HG02943 (cell line): ENCODE measurements around the gene EPS8L1.
"Not testable (repeated sequence)": the region's sequence is repeated elsewhere in the genome, so short reads cannot be mapped to it uniquely, and the experiment has no call there.

ENCODE experiments used
- ATAC-seq: cut with Tn5 transposase; IDR thresholded peaks from one replicate; pipeline ENCODE4 v1.9.1; 2021; ENCODE audit warnings: mild to moderate bottlenecking, low read depth, moderate library complexity; ENCODE audit not compliant: unreplicated experiment

The EPS8L1 gene

DNA sequence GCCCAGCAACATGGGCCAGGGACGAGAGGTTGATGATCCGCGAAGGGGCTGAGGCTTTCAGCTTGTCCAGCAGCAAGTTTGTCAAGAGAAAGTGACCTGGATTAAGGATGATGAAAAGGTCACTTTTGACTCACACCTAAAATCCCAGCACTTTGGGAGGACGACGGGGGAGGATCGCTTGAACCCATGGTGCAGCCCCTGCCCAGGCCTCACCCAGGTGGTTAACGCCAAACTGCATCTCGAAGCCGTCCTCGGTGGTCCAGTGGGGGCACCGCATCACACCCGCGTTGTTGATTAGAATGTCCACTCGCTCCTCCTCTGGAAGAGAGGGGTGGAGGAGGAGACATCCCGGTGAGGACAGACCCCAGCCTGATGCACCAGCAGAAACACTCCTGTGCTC, 27.2 kb upstream of the EPS8L1 start:
- ATAC-seq = no peak

DNA sequence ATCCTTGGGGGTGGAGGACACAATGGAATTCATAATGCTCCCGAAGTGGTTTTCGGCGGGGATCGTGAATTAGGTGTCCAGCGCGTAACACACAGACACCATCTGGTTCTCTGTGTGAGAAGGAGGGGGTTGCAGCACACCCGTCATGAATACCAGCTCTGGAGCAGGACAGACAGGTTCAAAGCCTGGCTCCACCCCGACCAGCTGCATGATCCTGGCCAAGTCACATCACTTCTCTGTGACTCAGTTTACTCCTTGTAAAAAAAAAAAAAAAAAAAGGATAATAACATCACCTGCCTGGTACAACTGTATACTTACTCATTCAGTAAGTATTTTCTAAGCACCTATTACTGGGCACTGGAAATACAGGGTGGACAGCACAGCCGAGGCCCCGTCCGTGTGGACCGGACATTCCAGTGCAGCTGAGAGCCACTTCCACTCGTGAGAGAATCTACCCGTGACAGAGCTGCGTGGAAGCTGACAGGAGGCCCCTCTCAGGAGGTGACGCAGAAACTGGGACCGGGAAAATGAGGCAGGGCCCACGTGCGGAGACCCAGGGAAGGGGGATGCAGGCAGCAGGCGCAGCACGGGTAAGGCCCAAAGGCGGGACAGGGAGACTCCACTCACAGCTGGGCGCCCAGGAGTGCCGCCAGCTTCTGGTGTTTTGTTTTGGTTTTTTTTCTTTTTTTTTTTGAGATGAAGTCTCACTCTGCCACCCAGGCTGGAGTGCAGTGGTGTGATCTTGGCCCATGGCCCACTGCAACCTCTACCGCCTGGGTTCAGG, 24.7 kb upstream of the EPS8L1 start:
- ATAC-seq = no peak

DNA sequence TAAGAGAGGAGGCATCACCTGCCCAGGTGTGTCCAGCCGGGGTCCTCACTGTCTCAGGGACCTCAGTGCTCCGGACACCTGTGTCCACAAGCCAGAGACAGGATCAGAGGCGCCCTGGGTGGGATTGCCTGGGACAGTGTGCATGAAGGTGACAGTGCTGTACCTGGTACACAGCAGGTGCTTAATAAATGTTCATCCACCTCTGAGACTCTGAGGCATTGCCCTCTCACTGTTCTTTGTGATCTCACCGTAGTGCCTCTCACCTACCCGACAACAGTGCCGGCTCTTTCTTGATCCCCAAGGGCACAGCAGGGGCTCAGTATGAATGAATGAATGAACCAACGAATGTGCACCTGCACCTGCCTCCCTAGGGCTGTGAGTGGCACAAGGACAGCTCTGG, 21.9 kb upstream of the EPS8L1 start:
- ATAC-seq = no peak

DNA sequence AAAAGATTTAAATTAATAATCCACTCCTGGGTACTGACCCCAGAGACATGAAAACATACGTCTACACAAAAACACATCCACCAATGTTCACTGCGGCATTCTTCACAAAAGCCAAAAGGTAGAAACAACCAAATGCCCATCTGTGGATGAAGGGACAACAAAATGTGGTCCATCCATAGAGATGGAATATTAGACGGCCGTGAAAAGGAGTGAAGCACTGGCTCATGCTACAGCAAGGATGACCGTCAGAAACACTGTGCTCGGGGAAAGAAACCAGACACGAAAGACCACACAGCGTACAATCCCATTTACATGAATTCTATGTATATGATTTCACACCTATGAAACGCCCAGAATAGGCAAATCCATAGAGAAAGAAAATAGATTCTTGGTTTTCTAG, 18.8 kb upstream of the EPS8L1 start:
- ATAC-seq = no peak

DNA sequence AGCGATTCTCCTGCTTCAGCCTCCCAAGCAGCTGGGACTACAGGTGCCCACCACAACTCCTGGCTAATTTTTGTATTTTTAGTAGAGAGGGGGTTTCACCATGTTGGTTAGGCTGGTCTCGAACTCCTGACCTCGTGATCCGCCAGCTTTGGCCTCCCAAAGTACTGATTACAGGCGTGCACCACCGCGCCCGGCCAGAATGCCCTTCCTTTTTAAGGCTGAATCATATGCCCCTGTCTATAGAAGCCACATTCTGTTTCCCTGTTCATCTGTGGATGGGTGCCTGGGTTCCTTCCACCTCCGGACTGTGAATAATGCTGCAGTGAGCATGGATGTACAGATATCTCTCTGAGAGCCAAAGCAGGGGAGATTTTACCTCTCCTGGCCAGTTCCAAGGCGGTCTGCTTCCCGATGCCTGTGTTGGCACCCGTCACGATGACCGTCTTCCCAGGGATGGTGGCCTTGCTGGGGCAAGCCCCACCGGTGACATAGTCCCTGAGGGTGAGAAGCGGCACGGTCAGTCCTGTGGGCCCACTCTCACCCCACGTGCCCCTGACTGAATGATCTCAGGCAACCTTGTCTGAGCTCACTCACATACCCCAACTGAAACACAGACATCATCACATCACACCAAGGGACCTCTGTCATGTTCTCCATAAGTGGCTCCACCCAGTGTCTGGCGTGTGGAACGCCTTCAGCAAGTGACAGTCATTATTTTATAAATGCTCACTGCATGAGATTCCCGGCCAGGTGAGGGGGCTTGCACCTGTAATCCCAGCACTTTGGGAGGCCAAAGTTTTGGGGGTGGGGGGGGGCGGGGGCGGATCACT, 16.7 kb upstream of the EPS8L1 start:
- no peak for ATAC-seq

DNA sequence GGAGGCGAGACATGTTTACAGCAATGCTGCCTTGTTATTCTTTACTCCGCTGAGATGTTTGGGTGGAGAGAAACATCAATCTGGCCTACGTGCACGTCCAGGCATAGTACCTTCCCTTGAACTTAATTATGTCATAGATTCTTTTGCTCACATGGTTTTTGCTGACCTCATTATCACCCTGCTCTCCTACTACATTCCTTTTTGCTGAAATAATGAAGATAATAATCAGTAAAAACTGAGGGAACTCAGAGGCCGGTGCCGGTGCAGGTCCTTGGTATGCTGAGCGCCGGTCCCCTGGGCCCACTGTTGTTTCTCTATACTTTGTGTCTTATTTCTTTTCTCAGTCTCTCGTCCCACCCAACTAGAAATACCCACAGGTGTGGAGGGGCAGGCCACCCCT, 15.4 kb upstream of the EPS8L1 start:
- not testable (repeated sequence) for ATAC-seq

DNA sequence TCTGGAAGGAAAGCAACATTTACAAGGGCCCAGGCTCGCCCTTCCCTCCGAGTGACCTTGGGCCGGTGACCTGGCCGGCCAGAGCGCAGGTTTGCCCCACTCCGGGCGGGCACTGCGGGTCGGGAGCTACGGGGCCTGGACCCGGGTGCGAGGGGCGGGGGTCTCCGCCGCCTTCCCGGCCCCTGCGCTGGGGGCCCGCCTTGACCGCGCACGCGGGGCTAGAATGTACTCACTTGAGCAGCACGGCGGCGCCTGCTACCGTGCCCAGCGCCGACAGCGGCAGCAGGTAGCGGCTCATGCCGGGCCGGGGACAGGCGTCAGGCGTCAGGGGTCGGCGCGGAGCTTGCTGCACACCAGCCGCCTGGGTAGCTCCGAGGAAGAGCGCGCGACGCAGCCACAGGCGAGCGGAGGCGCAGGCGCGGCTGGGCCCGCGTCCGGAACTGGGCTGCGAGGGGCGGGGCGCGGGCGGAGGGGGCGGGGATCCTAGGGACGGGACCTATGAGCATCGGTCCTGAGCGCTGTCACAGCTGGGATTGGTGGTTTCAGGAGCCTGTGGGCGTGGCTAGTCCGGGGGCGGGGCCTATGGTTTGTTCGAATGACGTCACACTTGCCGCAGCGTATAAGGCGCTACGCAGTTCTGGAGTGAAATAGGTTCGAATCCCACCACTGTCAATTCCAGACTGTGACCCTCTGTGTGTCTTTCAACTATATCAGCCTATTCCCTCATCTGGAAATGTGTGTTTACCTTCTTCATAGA, 12.8 kb upstream of the EPS8L1 start, which contains the start of gene RDH13:
Gene RDH13 (minus strand): TSS at position 414 of the 757 bp plus-strand sequence. CDS start 116 bp downstream, at position 298.
- peak; percentile 81 for ATAC-seq

DNA sequence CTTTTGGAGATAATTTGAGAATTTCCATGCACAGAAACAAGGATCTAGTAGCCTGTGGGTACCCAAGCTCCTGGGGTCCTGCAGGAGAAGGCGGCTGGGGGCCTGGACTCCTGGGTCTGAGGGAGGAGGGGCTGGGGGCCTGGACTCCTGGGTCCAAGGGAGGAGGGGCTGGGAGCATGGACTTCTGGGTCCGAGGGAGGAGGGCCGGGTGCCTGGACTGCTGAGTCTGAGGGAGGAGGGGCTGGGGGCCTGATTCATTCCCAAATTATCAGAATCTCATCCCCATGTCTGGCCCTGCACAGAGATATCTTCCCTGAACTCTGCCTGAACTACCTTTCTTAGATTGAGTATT, 12.2 kb upstream of the EPS8L1 start:
- no peak for ATAC-seq

DNA sequence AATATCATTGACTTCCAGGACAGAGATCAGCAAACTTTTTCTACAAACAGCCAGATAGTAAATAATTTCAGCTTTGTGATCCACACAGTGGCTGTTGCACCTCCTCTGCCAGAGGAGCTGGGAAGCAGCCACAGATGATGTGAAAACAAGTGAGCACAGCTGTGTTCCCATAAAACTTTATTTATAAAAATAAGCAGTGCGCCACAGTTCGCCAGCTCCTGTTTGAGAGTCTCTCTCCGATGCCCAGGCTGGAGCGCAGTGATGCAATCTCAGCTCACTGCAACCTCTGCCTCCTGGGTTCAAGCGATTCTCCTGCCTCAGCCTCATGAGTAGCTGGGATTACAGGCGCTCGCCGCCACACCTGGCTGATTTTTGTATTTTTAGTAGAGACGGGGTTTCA, 10.2 kb upstream of the EPS8L1 start:
- ATAC-seq = not testable (repeated sequence)

DNA sequence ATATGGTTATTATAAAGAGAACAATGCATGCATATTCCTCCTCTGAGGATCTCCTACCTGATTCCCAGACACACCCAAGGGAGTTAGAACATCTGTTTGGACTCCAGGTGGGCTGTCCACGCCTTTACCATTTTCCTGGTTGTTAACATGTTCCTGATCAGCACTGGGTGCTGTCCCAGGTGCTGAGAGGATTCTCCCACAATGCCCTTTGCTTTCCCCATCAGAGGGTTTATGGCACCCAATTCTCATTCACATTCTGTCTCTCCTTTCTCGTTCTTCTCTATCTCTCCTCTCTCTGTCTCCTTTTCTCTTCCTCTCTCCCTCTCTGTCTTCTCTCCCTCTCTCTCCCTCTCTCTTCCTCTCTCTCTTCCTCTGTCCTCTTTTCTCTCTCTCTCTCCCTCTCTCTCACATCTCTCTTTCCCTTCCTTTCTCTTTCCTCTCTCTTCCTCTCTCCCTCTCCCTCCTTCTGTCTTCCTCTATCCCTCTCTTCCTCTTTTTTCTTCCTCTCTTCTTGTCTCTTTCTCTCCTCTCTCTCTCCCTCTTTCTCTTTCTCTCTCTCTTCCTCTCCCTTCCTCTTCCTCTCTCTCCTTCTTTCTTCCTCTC, 9.5 kb upstream of the EPS8L1 start:
- ATAC-seq = no peak

DNA sequence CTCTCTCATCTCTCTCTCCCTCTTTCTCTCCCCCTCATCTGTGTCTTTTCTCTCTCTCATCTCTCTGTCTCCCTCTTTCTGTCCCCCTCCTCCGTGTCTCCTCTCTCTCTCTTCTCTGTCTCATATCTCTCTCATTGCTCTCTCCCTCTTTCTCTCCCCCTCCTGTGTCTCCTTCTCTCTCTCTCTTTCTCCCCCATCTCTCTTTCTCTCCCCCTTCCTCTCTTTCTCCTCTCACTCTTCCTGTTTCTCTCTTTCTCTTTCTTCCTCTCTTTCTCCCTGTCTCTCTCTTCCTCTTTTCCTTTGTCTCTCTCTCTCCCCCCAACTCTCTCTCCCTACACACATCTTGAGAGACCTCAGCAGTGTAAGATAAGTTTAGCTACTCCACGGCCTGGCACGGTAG, 7.8 kb upstream of the EPS8L1 start:
- ATAC-seq = no peak

DNA sequence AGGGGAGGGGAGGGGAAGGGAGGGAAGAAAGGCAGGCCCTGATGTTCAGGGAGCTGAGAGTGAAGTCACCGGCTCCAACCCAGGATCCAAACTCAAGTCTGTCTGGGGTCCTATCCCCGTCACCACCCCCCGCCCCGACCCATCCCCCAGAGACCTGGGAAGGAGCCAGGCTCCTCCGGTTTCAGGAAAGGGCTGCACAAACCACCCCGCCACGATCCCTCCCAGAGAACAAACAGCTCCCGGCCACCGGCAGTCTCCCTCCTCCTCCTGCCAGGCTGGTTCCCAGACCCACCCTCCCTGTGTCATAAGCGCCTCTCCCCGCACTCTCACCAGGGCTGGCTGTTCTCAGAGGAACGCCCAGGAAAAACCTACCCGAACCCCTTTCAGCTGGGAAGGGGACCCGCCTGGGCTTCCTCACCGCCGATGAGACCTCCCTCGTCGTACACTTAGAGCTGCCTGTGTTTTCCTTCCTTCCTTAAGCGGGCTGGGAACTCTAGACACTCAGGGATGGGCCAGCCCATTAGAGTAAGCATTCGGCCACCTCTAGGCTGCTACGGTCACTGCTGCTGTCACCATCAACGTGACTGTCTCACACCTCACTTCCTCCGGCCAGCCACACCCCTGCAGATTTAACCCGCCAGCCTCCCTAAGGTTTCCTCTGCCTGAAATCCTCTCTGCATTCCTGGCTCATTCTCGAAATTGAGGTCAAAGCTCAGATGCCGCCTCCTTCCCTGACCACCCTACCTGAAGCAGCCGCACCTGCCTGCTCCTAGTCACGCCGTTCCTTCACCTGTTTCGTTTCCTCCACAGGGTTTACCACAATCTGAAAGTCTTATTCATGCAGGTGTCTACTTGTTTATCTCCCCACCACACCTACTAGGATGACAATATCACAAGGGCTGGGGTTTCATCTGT, 6.5 kb upstream of the EPS8L1 start:
- ATAC-seq = no peak

DNA sequence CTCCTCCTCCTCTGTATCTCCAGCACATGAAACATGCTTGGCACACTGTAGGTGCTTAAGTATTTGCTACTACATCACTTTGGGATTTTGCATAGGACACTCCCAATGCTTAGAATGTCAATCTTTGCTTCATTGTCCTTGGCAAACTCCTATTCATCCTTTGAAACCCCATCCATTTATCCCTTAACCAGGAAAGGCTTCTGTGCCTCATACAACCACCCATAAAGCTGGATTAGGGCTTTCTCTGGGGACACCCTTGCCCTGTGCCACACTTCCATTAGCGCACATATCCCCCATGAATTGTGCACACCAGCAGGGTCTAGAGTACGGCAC, 5.8 kb upstream of the EPS8L1 start:
- no peak for ATAC-seq

DNA sequence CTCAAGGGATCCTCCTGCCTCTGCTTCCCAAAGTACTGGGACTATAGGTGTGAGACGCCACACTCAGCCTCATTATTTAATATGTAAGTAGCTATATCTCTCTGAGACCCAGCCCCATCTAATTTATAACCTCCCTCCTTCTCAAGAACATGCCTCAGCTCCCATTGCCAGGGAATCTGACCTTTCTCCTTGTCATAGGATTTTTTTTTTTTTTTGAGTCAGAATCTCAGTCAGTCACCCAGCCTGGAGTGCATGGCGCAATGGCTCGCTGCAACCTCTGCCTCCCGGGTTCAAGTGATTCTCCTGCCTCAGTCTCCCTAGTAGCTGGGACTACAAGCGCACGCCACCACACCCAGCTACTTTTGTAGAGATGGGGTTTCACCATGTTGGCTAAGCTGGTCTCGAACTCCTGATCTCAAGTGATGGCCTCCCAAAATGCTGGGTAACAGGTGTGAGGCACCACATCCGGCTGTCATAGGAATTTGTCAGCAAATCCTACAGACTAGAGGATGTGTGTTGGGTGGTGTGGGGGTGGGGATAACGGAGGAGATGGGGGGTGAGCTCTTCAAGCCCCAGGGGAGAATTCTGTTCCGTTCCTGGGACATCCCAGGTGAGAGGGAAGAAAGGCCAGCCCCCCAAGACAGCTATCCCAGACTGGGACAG, 5.1 kb upstream of the EPS8L1 start:
- ATAC-seq = no peak

DNA sequence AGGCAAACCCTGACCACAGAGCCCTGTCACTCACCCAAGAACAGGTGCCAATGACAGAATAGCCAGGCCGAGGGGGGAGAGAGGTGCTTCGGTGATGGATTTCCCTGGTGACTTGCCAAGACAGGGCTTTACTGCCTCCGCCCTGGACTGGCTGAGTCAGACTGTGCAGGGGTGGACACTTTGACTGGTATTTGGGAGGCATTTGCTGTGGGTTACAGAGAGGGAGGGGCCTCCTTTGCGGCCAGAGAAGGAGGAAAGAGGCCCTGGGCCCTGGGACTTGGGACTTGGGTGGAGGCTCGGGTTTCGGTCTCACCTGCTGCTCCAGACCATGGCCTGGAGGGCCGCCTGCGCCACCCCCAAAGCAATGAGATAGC, 4.6 kb upstream of the EPS8L1 start:
- ATAC-seq = no peak

DNA sequence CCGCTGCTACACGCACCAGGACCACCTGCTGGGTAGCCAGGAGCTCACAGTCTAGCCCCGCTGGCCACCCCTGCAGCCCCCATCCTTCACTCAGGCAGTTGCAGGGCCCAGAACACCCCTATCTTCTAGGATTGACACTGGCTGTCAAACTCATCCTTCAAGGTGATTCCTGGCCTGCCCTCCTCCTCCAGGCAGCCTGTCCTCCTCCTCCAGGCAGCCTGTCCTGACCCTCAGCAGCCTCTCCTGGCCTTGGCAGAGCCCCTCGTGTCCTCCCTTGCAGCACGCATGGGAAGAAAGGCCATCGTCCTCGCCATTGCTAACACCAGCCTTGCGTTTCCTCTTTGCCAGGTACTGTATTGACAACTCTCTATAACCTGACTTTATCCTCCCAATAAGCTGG, 3.8 kb upstream of the EPS8L1 start:
- no peak for ATAC-seq

DNA sequence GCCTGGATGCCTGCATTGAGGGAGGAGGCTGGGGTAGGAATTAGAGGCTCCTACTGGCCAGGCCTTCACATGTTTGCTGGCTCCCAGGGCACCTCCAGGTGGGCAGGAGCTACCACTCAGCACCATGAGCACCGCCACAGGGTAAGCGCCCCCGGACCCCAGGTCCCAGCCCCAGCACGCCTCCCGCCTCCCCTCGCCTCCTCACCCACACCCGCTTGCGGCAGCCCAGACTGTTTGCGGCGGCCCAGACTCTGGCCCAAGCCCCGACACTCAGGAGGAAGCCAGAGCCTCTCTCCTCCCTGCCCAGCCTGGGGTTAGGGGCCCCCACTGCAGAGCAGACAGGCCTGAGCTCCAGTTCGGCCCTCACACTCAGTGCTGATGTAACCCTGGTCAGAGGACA, 652 bp downstream of the EPS8L1 start:
- no peak for ATAC-seq

DNA sequence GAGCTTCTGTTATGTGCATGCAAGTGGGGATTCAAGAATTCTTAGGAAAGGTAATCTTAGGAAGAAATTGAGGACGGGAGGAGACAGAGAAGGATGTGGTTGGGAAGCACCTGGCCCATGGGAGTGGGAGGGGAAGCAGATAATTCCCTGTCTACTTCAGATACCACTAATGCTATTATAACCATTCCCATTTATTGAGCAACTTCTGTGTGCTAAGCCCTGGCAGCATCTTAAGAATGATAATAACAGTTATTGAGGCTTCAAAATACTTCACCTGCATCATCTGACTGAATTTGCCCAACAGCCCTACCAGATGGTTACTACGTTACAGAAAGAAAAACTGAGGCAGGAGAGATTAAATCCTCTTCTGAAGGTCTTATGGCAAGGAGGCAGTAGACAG, 1.4 kb downstream of the EPS8L1 start:
- ATAC-seq = no peak

DNA sequence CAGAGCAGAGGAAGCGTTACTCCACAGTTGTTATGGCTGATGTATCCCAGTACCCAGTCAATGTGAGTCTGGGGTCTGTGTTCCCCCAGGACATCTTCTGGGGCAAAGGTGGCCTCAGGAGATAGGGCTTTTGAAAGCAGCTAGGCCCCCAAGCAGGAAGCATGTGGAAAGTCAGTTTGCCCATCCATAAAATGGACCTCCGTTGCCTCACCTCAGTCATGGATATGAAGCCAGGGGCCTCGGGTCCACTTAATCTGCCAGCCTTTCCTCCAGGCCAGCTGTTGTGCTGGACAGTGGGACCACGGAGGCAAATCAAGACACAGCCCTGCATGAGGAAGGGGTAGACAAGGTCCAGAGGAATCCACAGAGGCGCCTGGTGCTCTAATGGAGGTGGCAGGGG, 3.3 kb downstream of the EPS8L1 start:
- ATAC-seq = no peak
